Vagina (tissue), 2 donors: Measurements from ENCODE around the gene RBM10.

Experiments used
- POLR2A ChIP-seq, 2 donors: fragments of 450-650 bp; IDR thresholded peaks; one replicate each; pipeline ENCODE4 v1.6.1; 2017; ENCODE audit warnings: antibody characterized with exemption in 2 of 2, mild to moderate bottlenecking in 2 of 2, moderate library complexity in 2 of 2
- POLR2AphosphoS5 ChIP-seq, 2 donors: sonication (generic); formaldehyde crosslinking; IDR thresholded peaks; one replicate each; pipeline ENCODE4 v1.9.0; 2017; ENCODE audit warnings: antibody characterized with exemption in 2 of 2, mild to moderate bottlenecking in 2 of 2, low read depth in 1 of 2; ENCODE audit not compliant: insufficient read depth in 1 of 2
- TF ChIP-seq, protein P1 (sequence below), 3 experiments: fragments of 450-650 bp in 2 of 3; fragments of 200-600 bp in 1 of 3; sonication (generic) in 1 of 3; IDR thresholded peaks; one replicate each; pipeline ENCODE4 v1.5.1; 2017 to 2019; ENCODE audit warnings: antibody characterized with exemption in 3 of 3, mild to moderate bottlenecking in 2 of 3, moderate library complexity in 2 of 3

DNA sequence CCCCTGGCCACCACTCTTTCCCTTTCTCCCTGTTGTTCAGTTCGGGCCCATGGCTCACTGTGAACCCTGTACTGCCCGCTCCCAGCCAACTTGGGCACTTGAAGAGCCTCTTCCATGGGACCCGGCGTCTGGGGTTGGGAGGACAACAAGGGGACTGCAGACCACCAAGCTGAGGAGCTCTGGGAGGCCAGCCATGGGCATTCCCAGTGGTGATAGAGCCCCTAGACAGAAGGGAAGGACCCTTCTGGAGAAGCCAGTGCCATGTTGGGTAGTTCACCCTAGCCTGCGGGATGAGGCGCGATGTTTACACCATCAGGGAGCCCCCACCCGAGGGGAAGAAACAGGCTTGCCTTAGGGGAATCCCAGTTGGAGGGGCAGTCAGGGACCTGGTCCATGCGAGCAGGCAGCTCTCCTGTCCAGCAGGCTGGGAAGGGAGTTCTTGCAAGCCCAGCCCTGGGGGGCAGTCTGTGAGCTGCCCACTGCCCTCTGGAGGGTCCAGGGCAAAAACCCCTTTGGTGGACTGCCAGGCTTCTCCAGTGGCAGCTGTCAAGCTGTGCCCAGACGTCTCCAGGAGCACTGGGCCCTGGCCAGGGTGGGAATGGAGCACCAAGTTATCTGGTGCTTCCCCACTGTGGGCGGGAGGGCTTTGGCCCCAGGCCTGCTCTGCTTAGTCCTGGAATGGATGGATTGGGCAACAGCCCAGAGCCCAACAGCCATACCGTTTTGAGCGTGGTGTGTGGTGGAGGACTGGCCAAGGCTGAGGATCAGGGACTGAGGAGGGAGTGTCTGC is 24.9 kb downstream of the RBM10 start:
- TF ChIP-seq, protein P1, sequence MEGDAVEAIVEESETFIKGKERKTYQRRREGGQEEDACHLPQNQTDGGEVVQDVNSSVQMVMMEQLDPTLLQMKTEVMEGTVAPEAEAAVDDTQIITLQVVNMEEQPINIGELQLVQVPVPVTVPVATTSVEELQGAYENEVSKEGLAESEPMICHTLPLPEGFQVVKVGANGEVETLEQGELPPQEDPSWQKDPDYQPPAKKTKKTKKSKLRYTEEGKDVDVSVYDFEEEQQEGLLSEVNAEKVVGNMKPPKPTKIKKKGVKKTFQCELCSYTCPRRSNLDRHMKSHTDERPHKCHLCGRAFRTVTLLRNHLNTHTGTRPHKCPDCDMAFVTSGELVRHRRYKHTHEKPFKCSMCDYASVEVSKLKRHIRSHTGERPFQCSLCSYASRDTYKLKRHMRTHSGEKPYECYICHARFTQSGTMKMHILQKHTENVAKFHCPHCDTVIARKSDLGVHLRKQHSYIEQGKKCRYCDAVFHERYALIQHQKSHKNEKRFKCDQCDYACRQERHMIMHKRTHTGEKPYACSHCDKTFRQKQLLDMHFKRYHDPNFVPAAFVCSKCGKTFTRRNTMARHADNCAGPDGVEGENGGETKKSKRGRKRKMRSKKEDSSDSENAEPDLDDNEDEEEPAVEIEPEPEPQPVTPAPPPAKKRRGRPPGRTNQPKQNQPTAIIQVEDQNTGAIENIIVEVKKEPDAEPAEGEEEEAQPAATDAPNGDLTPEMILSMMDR (IDR thresholded peaks at IDR 0.05) = no peak
- no peak for TF ChIP-seq POLR2A (IDR thresholded peaks at IDR 0.05)
- no peak for TF ChIP-seq POLR2AphosphoS5 (IDR thresholded peaks at IDR 0.05; ENCODE audit: insufficient read depth in 1 of 2, low read depth in 1 of 2)
